Midbrain (tissue), 1 donor: ENCODE data around the gene CHMP1B.

Experiments used
- DNase-seq: peaks from one replicate; lab custom pipeline; 2025; lab: John Stamatoyannopoulos, UW

CHMP1B gene

DNA sequence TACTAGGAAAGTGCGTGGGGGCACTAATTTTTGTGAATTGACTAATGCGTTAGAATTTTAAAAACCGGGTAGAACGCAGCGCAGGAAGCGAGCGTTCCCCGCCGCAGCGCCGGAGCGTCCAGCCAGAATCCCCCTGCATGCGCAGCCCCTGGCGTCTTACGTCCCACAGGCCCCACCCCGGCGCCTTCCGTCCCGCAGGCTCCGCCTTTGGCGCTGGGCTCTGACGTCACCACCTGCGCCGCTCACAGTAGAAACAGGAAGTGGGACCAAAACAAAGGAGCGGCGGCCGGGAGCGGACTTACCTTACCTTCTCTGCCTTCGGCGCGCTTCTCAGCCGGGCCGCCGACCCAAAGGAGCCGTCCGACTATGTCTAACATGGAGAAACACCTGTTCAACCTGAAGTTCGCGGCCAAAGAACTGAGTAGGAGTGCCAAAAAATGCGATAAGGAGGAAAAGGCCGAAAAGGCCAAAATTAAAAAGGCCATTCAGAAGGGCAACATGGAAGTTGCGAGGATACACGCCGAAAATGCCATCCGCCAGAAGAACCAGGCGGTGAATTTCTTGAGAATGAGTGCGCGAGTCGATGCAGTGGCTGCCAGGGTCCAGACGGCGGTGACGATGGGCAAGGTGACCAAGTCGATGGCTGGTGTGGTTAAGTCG lies at the start of gene CHMP1B:
CHMP1B (plus strand) TSS at position 268 of the 660 bp plus-strand sequence; CDS start at position 367, 99 bp downstream.
- DNase-seq: peak; percentile 97

- DNase-seq: no peak
Measured at GRCh38 chr18:11801573-11801972, 49.6 kb upstream of the CHMP1B start.

GRCh38 chr18:11802158-11802557 lies 49.1 kb upstream of the CHMP1B start:
- DNase-seq: no peak

- no peak for DNase-seq
Measured at GRCh38 chr18:11802586-11802985, 48.6 kb upstream of the CHMP1B start.

GRCh38 chr18:11807233-11807632 lies 44.0 kb upstream of the CHMP1B start:
- DNase-seq: no peak

- DNase-seq: no peak
Measured at GRCh38 chr18:11808001-11808855, 43.0 kb upstream of the CHMP1B start.

DNA sequence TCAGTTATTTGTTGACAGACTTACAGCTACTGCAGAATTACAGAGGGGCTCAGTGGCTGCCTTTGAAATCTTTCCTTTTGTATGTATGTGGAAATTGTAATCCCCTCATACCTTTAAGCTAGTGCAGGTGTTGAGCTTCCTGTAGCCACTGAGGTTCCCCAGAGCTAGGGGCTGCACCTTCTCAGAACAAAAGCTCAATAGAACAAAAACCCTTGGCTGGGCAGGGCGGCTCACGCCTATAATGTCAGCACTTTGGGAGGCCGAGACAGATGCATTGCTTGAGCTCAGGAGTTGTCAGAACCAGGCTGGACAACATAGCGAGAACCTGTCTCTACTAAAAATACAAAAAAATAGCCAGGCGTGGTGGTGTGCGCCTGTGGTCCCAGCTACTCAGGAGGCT lies 41.3 kb upstream of the CHMP1B start:
- no peak for DNase-seq

DNA sequence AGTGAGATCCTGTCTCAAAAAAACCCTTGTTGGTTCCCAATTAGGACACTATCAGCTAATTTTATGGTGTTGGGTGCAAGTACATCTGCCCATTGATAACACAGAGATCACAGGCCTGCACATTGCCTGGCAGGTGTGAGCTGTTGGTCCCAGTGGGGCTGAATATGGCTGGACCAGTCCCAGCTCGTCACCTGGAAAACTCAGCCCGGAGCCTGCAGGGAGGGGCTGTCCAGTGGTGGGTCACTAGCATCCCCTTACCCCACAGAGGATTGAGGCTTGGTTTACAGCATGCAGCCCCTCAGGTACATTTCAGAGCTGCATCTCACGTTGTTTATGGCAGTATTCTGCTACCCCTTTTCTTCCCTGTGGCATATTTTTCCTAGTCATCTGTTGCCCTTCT lies 40.8 kb upstream of the CHMP1B start:
- no peak for DNase-seq

- no peak for DNase-seq
Measured at GRCh38 chr18:11811009-11811408, 40.2 kb upstream of the CHMP1B start.

DNA sequence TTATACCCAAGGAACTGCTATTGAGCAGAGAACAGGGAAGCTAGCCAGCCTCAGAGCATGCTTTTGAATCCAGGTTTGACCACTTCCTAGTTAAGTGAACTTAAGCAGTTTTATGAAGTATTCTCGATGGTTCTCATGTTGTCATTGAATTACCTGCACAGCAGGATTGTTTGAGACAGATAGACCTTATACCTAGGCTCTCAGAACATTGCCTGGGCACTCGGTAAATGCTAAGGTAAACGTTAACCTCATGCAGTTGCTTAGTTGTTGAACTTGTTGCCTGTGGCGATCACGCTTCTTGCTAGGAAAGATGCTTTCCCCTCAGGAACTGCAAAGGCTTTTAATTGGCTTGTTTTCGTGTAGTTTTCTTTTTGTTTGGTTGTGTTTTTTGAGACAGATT lies 34.0 kb upstream of the CHMP1B start:
- DNase-seq: no peak

DNA sequence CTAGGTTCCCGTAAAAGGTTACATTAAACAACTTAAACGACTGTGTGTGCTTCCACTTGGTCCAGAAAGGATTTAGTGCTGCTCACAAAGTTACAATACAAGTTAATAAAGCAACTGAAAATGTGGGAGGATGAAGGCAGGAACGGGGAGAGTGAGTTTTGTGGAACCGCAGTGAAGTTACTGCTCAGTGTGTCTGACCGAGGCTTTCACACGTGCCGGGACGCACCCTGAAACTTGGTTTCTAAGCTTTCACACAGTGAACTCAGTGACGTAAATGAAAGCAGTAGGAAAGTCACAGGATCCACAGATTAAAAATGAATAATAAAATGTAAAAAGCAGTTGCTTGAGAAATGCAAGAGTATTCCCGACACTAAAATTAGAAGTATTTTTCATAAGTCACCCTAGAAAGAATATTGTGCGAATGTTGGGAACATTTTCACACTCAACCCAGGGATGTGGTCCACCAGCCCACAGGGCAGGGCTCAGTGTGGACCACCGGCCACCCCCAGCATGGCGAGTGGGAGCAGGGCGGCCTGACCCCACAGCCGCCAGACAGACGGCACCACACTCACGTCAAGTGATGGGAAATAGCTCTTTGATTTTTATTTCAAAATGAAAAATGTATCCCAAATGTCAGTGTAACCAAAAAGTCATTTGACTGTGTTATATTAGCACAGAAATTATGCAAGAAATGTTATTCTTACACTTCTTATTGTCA lies 32.6 kb upstream of the CHMP1B start:
- DNase-seq: no peak

DNA sequence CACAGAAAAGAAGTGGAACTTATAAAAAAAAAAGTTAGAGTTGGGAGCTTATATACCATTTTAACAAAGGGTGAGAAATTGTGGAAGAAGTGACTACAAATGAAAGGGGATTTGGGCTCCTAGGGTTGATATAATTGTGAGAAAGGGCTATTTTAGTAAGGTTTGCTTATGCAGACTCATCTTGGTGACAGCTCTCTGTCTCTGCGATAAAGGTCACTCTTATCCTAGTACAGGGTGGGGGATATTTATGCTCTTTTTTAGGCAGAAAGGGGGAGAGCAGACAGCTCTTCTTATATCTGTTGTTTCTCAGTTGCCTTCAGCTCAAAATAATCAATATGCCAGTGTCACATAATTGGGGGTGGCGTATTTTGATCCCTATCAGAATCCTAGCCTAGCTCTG lies 31.3 kb upstream of the CHMP1B start:
- DNase-seq: no peak

DNA sequence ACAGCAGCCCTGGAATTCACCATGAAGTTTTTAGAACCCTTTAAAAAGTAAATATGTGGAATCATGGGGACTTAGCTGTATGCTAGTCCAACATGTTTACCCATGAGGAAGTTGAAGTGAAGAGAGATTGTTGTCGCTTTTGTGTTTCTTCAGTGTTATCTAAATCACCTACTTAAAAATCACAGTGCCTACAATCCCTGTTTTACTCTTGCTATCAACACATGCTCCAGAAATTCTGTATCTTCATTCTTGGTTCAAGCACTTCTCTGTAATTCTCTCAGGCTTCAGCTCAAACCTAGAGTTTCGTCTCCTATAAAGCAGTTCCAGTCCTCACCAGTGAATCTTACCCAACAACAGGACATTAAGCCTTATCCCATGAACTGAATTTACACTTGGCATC lies 30.5 kb upstream of the CHMP1B start:
- DNase-seq: no peak

GRCh38 chr18:11821208-11821607 lies 30.0 kb upstream of the CHMP1B start:
- no peak for DNase-seq

DNA sequence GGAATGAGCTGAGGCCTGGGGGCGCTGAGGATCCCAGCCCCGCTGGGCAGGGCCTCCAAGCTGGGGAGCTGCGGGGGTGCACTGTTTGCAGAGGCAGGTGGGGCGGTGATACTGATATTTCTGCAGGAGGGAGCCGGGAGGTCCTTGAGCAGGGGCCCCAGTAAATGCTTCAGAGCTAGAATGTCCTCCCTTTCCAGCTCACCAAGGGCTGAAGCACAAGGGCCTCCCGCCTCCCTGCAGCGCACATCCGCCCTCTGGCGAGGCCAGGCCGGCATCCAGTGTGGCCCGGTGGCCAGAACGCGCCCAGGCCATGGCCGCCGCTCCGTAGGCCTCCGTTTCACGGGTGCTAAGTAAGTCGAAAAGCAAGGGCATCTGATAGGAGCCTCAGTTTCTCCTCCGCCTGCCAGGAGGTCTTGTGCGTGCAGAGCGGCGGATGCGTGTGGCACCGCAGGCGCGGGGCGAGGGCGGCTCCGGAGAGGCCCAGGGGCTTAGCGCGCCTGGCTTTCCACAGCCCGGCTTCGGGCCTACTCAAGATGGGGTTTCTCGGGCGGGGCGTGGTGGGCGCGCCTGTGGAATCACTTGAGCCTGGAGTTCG lies 29.5 kb upstream of the CHMP1B start:
- DNase-seq: no peak

- DNase-seq: no peak
Measured at GRCh38 chr18:11823545-11823944, 27.7 kb upstream of the CHMP1B start.

DNA sequence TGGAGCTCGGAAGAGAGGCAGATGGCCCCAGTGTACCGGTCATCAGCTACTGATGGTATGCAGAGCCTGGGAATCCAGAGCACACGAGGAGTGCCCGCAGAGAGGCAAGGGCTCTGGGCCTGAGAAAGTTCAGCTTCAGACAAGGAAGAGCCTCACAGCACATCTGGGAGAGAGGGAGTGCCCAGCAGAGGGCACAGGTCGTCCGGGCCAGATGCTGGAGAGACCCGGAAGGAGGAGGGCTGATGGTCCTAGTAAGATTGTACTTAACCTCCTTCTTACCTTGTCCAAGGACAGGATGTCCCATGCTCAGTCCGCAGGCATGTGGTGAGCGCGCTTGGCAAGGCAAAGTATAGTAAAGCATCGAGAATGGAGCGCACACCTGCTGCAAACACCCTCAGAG lies 24.4 kb upstream of the CHMP1B start:
- DNase-seq: no peak

DNA sequence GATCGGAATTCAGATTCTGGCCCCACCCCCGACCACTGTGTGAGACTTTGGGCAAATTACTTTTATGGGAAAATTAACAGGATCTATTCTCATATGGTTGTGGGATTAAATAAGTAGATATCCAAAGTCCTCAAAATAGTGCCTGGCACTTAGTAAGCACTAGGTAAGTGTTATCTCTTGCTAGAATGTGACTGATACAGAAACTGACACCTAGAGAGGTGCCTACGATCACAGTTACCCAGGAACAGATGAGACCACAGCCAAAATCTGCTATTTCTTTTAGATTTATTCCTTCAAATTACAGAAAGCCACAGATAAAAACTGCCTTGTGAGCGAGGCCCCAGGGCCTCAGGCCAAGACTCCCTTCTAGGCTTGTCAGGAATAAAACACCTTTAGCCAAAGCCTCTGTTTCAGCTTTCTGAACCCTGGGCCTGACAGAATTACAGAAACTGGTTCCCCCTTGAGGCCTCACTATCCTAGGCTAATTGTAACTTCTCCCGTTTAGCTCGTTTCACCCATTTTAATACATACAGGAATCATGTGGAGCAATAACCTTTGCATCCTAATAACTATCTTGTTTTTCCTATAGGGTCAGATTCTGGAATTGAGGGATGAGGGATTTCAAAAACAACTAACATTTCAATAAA lies 22.3 kb upstream of the CHMP1B start:
- no peak for DNase-seq

GRCh38 chr18:11830585-11830984 lies 20.6 kb upstream of the CHMP1B start:
- DNase-seq: no peak

GRCh38 chr18:11831921-11832320 lies 19.3 kb upstream of the CHMP1B start:
- no peak for DNase-seq

DNA sequence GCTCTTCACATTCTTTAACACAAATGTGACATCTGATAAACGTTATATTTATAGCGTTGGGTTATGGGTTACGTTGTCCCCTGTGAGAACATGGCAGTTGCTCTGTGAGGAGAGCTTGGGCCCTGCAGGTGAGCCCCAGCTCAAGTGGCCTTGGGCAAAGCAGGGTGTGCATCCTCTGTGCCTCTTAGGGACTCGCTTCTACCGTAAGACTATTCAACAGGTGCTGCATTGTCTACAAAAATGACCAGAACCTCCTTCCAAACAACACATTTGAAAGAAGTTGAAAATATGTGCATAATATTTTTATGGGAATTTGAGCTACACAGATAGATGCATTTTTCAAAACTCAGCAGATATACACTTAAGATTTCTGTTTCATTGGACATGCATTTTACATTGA lies 16.4 kb upstream of the CHMP1B start:
- no peak for DNase-seq

DNA sequence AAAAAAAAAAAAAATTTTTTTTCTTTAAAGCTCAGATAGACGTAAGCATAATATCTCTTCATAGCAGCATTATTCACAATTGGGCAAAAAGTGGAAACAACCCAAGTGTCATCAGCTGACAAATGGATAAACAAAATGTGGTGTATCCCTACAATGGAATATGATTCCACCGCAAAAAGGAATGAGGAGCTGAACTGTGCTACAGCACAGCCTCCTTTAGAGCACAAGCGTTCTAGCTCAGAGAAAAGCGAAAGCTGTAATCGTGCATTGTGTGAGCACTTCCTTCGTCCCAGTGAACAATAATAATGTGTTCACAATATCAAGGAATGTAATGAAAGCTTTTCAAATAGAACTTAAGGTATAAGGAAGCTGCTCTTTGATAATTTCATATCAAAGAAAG lies 11.7 kb upstream of the CHMP1B start:
- no peak for DNase-seq
